GM23338 (cell line): ENCODE results near the gene OTUD4.

Experiments used
- CTCF ChIP-seq, 2 experiments: fragments of 200-600 bp in 1 of 2; sonication (generic) in 1 of 2; conservative IDR thresholded peaks; 2 replicates each; pipeline versions ENCODE4 v1.5.1 to v1.6.1; 2016 to 2017; ENCODE audit warnings: antibody characterized with exemption in 2 of 2, low read depth in 2 of 2, mild to moderate bottlenecking in 2 of 2, moderate library complexity in 1 of 2
- ETS1 ChIP-seq: IDR thresholded peaks from 2 replicates; pipeline ENCODE4 v1.6.1; 2016; ENCODE audit warnings: antibody characterized with exemption
- EZH2 ChIP-seq: fragments of 200-600 bp; sonication (generic); IDR thresholded peaks from one replicate; pipeline ENCODE4 v1.8.0; 2017; ENCODE audit warnings: antibody characterized with exemption, mild to moderate bottlenecking, low read depth; ENCODE audit not compliant: unreplicated experiment
- EZH2phosphoT487 ChIP-seq: fragments of 200-600 bp; sonication (generic); IDR thresholded peaks from one replicate; pipeline ENCODE4 v1.8.1; 2018; ENCODE audit warnings: antibody characterized with exemption; ENCODE audit not compliant: unreplicated experiment
- POLR2AphosphoS5 ChIP-seq: IDR thresholded peaks from 2 replicates; pipeline ENCODE4 v1.6.1; 2016; ENCODE audit warnings: antibody characterized with exemption, low read depth
- REST ChIP-seq: IDR thresholded peaks from one replicate; pipeline ENCODE4 v1.6.1; 2018; ENCODE audit warnings: antibody characterized with exemption; ENCODE audit not compliant: unreplicated experiment

GRCh38 chr4:145130130-145130529 is 50.3 kb downstream of the OTUD4 start:
- TF ChIP-seq EZH2 (no peak), ETS1 (no peak), POLR2AphosphoS5 (no peak), CTCF (conservative IDR thresholded peaks at IDR 0.05; ENCODE audit: low read depth in 2 of 2) (no peak), REST (no peak), EZH2phosphoT487 (no peak)
